Omental fat pad (tissue), 4 donors: ENCODE measurements around the gene TANGO2. TPM values are rescaled to one million over a fixed set of nuclear protein-coding genes. Genes with fewer than 3 reads are reported as not detected.

Experiments used
- ATAC-seq: fragments of 150-250 bp; one replicate; pipeline ENCODE4 v1.9.1; 2016; ENCODE audit warnings: mild to moderate bottlenecking, moderate library complexity; ENCODE audit not compliant: low FRiP score
- DNase-seq: peaks from one replicate; pipeline ENCODE4 v3.0.0-alpha.2; 2019; ENCODE audit warnings: low spot score
- CTCF ChIP-seq, 3 donors: fragments of 450-650 bp; IDR thresholded peaks; one replicate each; pipeline ENCODE4 v1.5.1; 2016 to 2017; ENCODE audit warnings: antibody characterized with exemption in 3 of 3, mild to moderate bottlenecking in 3 of 3, moderate library complexity in 2 of 3
- total RNA-seq, 4 donors: library from RNA; depleted of rRNA; stranded (reverse); fragments of >200 nt; gene quantifications; one replicate each; pipeline ENCODE4 v1.1.0, GENCODE V29; 2016

The TANGO2 gene
- total RNA-seq, 4 donors from 2014 or later: 35.3 to 48.4 (median 37.9) TPM

GRCh38 chr22:20099099-20099711 lies 78.3 kb downstream of the TANGO2 start:
- TF ChIP-seq CTCF (IDR thresholded peaks at IDR 0.05): no peak
- ATAC-seq: no peak

GRCh38 chr22:20101638-20102037 lies 80.7 kb downstream of the TANGO2 start:
- ATAC-seq (no peak), DNase-seq (no peak)
- TF ChIP-seq CTCF (IDR thresholded peaks at IDR 0.05): no peak

More at GRCh38 chr22:20099099-20099711, 78.3 kb downstream of the TANGO2 start:
- no peak for DNase-seq

- no peak for TF ChIP-seq CTCF (IDR thresholded peaks at IDR 0.05)
- DNase-seq: no peak
- no peak for ATAC-seq
Measured at GRCh38 chr22:20102203-20102780, 81.4 kb downstream of the TANGO2 start.

GRCh38 chr22:20105456-20106204 lies 84.7 kb downstream of the TANGO2 start:
- no peak for DNase-seq
- TF ChIP-seq CTCF (IDR thresholded peaks at IDR 0.05): no peak
- ATAC-seq: no peak

GRCh38 chr22:20106205-20106848 lies 85.4 kb downstream of the TANGO2 start:
- DNase-seq: no peak
- no peak for TF ChIP-seq CTCF (IDR thresholded peaks at IDR 0.05)
- ATAC-seq: no peak

GRCh38 chr22:20106849-20107237 lies 85.9 kb downstream of the TANGO2 start:
- TF ChIP-seq CTCF (IDR thresholded peaks at IDR 0.05): no peak
- ATAC-seq (no peak), DNase-seq (no peak)
